GM10248 (cell line): ENCODE results near the gene FAM131B.

Source experiments
- CTCF ChIA-PET: fragments of 300-600 bp; sonication (Branson Sonifier 250); formaldehyde crosslinking; extraction: SDS; loops from one replicate; lab custom pipeline; 2021; ENCODE audit warnings: antibody characterized with exemption; lab: Yijun Ruan, JAX
- POLR2A ChIA-PET: fragments of 350-650 bp; sonication (Branson Sonifier 250); formaldehyde crosslinking; extraction: SDS; loops from one replicate; lab custom pipeline; 2020; ENCODE audit warnings: antibody characterized with exemption; lab: Yijun Ruan, JAX
- DNase-seq: peaks from one replicate; pipeline ENCODE4 v3.0.0; 2012; ENCODE audit errors: extremely low spot score
- CTCF ChIP-seq: IDR thresholded peaks from 2 replicates; pipeline ENCODE4 v1.5.1; 2012; ENCODE audit warnings: mild to moderate bottlenecking, low read depth; ENCODE audit errors: extremely low read depth, missing control alignments, control extremely low read depth

FAM131B gene

GRCh38 chr7:143380260-143380645 is 17.7 kb upstream of the FAM131B start:
- DNase-seq, result peak; percentile 82
- ChIA-PET POLR2A (no interaction called here), CTCF (interaction anchor here (0.6 to 2.6 kb wide), 27 partner anchors 8 to 165 kb away, joined by 3 to 26 read pairs (median 3); no protein-coding TSS in a partner anchor)
- peak; percentile 89 for TF ChIP-seq CTCF

GRCh38 chr7:143379611-143380259 is 17.2 kb upstream of the FAM131B start:
- CTCF ChIA-PET, result interaction anchor here (0.7 to 2.6 kb wide), 24 partner anchors 9 to 140 kb away, joined by 3 to 26 read pairs (median 4); no protein-coding TSS in a partner anchor
- DNase-seq, result no peak
- POLR2A ChIA-PET, result no interaction called here
- TF ChIP-seq CTCF, result no peak

GRCh38 chr7:143376396-143376795 is 13.9 kb upstream of the FAM131B start:
- ChIA-PET POLR2A (no interaction called here), CTCF (no interaction called here)
- DNase-seq, result no peak
- TF ChIP-seq CTCF, result no peak

- no peak for TF ChIP-seq CTCF
- ChIA-PET CTCF (interaction anchor here (1.2 to 1.6 kb wide), 6 partner anchors 9 to 160 kb away, joined by 3 to 9 read pairs (median 4); no protein-coding TSS in a partner anchor), POLR2A (interaction anchor here (0.6 kb wide), 1 partner anchor 58 kb away, joined by 3 read pairs; no protein-coding TSS in a partner anchor)
- DNase-seq, result no peak
These were observed 13.0 kb upstream of the FAM131B start for GRCh38 chr7:143375298-143376034.

GRCh38 chr7:143374561-143374960 is 12.0 kb upstream of the FAM131B start:
- DNase-seq, result no peak
- POLR2A ChIA-PET, result no interaction called here
- CTCF ChIA-PET, result interaction anchor here (0.7 to 1.6 kb wide), 7 partner anchors 10 to 159 kb away, joined by 3 to 9 read pairs (median 4); no protein-coding TSS in a partner anchor
- TF ChIP-seq CTCF, result no peak

GRCh38 chr7:143373255-143373794 is 10.8 kb upstream of the FAM131B start:
- ChIA-PET CTCF (interaction anchor here (1.4 kb wide), 1 partner anchor 133 kb away, joined by 4 read pairs; no protein-coding TSS in a partner anchor), POLR2A (no interaction called here)
- TF ChIP-seq CTCF, result peak; percentile 2
- no peak for DNase-seq
